Measurements from ENCODE around the gene YES1.
A peak's percentile ranks its signal among the peaks of the same experiment; 100 is the strongest.

Gene YES1

GRCh38 chr18:811892-812375 lies at the start of gene YES1:
YES1 (minus strand) TSS chr18:812242; CDS start chr18:756827, 55,415 bp downstream.
- peak; percentile 51 for DNase-seq

DNA sequence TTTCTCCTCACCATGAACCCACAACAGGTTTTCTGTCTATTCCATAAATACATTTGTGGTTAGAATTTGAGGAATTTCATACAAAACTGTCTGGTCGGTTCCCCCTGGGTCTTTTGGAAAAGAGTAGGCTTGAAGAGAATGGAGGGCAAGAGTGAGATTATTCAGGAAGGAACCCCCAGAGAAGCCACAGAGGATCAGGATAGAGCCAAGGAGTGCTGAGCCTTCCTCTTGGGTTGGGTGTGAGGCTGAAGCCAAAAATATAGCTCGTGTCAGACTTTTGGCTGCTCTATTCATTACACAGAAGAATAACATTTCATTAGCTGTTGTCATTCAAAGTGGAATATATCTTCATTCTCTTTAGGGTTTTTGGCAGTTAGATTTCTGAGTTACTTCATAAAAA lies 45.9 kb upstream of the YES1 start:
- DNase-seq = no peak

GRCh38 chr18:853471-853870 lies 41.4 kb upstream of the YES1 start:
- DNase-seq = no peak

DNA sequence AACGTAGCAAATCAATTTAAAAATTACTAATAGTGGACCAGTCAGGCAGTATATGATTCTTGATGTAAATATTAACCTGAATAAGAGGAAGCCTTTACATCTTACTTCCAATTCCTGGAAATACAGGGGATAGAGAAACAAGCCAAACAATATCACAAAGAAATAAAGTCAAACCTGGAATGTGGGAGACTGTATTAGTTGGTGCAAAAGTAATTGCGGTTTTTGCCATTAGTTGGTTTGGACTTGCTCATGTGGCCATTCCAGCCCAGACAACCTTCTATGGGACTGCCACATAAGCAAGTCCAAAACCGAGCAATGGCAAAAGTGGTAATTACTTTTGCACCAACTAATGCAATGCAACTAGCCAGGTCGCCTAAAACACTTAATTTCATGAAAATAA lies 38.9 kb upstream of the YES1 start:
- DNase-seq = no peak

DNA sequence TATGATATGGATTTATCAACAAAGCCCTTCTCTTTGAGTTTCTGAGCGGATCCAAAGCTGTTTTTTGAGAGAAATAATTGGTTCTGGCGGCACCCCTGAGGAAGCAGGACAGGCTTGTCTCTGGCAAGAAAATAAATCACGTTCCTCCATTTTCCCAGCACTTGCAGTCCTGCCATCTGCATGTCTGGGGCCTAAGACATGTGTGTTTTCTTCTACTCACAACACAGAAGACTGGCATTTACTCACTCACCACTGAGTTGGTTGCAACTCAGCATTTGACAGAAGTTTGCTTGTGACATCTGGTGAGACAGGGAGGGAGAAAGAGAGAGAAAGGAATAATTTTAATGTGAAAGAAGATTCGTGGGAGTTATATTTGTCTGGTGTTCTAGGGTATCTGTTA lies 37.0 kb upstream of the YES1 start:
- DNase-seq = no peak

DNA sequence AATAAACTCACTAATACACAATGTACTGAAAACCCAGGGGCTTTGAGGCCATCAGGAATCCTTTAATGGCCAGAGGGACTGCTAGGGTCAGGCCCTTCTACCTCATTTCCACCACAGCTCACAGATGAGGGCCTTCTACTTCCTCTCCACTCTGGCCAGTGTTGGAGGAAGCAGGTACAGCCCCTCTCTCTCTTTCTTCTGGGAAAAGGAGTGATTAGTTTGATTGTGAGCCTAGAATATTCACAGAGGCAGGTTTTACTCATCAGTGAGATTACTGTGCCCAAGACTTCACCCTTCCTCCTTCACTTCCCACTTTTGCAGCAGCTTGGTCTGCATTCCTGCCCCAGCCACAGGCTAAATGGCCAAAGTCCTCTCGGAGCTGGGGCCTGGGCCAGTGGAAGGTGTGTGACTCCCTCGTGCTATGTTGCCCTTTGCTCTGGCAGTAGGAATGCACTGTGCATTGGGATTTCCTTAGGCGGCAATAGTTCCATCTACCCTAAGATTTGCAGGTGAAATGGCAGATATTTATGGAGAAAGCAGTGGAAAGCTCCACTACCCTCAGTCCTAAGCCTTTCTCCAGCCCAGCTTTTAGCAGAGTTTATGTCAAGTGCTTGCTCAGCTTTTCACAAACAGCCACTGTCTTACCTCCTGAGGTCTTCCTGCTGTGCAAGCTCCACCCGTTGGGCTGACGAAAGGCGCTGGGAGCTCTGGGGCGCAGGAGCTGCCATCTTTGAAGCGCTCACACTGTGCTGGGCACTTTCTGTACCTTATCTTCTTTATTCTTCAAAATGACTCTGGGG lies 36.2 kb upstream of the YES1 start:
- no peak for DNase-seq

DNA sequence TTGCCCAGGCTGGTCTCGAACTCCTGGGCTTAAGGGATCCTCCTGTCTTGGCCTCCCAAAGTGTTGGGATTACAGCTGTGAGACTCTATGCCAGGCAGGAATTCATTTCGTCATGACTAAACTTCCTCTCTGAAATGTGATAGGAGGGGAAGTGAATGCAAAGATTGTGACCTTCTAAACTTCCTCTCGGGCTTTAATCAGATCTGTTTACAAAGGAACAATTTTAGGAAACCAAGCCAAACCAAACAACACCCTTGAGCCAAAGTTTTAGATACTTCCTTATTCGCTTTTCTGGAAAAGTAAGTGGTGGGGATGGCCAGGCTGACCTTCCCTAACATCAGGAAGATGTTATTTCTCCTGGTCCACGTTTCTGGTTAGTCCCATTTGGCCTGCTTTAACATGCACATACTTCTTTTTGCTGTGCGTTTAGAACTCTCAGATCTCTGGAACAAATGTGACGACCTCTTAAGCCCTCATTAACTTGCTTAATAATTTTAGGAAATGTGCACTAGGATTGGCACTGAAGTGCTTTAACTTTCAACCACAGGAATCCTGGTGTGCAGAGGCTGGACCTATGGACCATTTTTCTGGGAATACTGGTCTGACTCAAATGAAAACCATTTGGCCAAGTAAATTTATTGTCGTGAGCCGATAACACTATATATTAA lies 33.2 kb upstream of the YES1 start:
- no peak for DNase-seq

- DNase-seq = no peak
Measured at GRCh38 chr18:841647-842370, 29.8 kb upstream of the YES1 start.

DNA sequence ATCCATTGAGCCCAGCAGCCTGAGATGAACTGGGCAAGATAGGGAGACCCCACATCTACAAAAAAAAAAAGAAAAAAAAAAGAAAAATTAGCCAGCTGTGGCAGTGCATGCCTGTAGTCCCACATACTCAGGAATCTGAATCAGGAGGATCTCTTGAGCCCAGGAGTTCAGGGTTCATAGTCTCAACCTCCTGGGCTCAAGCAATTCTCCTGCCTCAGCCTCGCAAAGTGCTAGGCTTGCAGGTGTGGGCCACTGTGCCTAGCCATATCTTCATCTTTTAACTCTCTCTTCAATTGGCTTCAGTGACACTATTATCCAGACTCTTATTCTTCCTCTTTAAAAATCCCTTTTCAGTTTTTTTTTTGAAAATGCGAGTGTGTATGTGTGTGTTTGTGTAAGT lies 28.5 kb upstream of the YES1 start:
- no peak for DNase-seq

GRCh38 chr18:840023-840408 lies 28.0 kb upstream of the YES1 start:
- DNase-seq = no peak

- peak; percentile 89 for DNase-seq
Measured at GRCh38 chr18:839224-840022, 27.4 kb upstream of the YES1 start.

GRCh38 chr18:837922-838321 lies 25.9 kb upstream of the YES1 start:
- DNase-seq = no peak

GRCh38 chr18:834082-834720 lies 22.2 kb upstream of the YES1 start:
- no peak for DNase-seq

DNA sequence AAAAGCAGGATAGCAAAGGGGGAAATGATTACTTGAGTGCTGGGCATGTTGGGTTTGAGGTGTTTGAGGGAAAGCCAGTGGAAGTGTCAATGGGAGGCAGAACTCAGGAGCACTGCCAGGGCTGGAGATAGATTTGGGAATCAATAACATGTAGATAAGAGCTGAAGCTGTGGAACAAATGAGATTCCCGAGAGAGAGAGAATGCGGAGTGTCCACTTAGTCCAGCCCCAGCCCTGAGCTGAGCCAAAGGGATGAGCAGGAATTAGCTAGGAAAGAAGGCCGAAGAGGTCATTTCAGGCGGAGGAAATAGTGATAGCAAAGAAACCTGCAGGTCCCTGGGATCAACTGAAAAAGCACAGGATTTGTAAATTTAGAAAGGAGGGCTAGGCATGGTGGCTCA lies 21.2 kb upstream of the YES1 start:
- no peak for DNase-seq

DNA sequence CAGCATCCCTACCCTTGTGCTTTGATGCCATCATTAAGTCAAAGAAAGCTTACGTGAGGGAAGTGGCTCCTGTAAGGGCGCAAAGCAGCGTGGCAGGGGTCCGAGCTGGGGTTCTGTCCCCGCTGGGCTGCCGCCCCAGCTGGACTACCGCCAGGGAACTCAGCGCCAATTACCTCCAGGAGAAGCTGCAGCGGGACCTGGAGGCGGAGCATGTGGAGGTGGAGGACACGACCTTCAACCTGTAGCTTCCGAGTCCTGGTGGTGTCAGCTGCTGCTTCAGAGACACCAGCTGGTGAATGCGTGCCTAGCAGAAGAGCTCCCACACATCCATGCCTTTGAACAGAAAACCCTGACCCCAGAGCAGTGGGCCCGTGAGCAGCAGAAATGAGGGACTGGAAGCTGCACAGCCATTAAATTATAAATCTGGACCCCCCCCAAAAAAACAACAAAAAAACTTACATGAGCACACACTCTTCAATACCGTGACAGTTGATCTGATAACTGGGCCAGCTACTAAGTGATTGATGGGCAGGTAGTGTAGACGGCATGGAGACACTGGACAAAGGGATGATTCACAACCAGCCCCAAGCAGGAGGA lies 20.1 kb upstream of the YES1 start:
- no peak for DNase-seq

DNA sequence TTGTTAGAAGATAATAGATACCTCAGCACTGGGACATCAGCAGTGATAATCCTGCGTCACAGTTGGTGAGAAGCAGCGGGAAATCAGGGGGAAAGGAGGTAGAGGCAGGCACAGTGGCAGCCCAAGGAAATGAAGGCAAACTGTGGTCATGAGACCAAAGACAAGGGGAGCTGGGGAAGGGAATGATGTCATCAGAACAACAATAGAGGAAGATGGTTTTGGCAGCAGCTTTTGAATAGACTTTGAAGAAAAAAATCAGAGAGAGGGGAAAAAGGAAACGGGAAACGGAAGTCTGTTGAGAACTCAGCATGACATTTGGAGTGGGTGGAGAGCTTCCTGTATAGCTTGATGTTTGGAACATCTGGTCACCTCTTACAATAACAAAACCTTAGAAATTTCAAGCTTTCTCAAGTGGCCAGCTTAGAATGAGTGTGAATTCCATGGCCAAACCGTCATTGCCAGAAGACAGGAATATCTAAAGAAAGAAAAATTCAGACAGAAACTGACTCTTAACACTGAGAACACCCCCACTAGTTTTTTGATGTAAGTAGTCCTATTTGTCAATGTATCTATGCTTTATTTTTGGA lies 18.4 kb upstream of the YES1 start:
- peak; percentile 29 for DNase-seq

DNA sequence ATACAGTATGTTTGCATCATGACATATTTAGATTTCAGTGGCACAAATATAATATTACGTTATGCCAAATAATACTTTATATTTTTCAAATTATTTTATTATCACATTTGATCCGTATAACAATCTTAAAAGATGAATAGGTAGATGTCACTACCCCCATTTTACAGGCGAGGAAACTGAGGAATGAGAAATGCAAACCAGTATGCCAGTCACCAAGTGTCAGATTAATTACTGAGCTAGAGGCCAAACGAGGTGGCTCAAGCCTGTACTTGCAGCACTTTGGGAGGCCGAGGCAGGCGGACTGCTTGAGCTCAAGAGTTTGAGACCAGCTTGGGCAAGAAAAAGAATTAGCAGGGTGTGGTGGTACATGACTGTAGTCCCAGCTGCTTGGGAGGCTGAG lies 17.4 kb upstream of the YES1 start:
- no peak for DNase-seq

DNA sequence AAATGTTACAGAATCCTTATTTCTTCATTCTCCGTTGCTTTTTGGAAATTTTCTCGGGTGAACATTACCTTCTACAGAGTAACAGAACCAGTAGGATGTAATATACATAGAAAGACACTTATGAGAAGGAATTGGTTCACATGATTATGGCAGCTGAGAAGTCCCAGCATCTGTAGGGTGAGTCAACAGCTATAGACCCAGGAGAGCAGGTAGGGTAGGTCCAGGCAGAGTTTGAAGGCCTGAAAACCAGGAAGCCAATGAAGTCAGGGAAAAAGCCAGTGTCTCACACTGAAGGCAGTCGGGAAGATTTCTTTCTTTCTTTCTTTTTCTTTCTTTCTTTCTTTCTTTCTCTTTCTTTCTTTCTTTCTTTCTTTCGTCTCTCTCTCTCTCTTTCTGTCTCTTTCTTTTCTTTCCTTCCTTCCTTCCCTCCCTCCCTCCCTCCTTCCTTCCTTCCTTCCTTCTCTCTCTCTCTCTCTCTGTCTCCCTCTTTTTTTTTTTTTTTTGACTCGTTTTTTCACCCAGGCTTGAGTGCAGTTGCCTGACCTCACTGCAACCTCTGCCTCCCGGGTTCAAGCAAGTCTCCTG lies 15.1 kb upstream of the YES1 start:
- no peak for DNase-seq

- no peak for DNase-seq
Measured at GRCh38 chr18:825891-826585, 14.0 kb upstream of the YES1 start.

DNA sequence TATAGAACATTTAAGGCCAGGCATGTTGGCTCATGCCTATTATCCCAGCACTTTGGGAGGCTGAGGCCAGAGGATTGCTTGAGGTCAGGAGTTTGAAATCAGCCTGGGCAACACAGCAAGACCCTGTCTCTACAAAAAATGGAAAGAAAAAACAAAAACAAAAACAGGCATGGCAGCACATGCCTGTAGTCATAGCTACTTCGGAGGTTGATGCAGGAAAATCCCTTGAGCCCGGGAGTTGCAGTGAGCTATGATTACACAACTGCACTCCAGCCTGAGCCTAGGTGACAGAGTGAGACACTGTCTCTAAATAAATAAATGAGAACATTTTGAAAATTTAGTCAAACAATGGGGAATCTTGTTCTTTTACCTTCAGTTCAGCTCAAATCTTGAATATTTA lies 12.1 kb upstream of the YES1 start:
- no peak for DNase-seq
